GM21576 (cell line): ENCODE measurements around the gene RBKS.
"Not testable (repeated sequence)": the region's sequence is repeated elsewhere in the genome, so short reads cannot be mapped to it uniquely, and the experiment has no call there.

Experiments
- ATAC-seq: cut with Tn5 transposase; IDR thresholded peaks from one replicate; pipeline ENCODE4 v1.9.1; 2021; ENCODE audit warnings: mild to moderate bottlenecking, moderate library complexity; ENCODE audit not compliant: unreplicated experiment

RBKS gene

GRCh38 chr2:27771202-27771547 is 119.0 kb downstream of the RBKS start:
- ATAC-seq, result no peak

GRCh38 chr2:27766287-27766661 is 123.9 kb downstream of the RBKS start:
- ATAC-seq, result no peak

GRCh38 chr2:27765621-27766286 is 124.4 kb downstream of the RBKS start:
- ATAC-seq, result no peak

- not testable (repeated sequence) for ATAC-seq
Observed at GRCh38 chr2:27764526-27764925, 125.7 kb downstream of the RBKS start.

- ATAC-seq, result no peak
Observed at GRCh38 chr2:27763907-27764267, 126.3 kb downstream of the RBKS start.

GRCh38 chr2:27762951-27763906 is 127.0 kb downstream of the RBKS start:
- ATAC-seq, result no peak

GRCh38 chr2:27756544-27757498 is 133.4 kb downstream of the RBKS start:
- ATAC-seq, result no peak

- ATAC-seq, result no peak
Observed at GRCh38 chr2:27756091-27756490, 134.1 kb downstream of the RBKS start.

GRCh38 chr2:27754831-27755230 is 135.4 kb downstream of the RBKS start:
- no peak for ATAC-seq

- no peak for ATAC-seq
Observed at GRCh38 chr2:27754138-27754588, 136.0 kb downstream of the RBKS start.

GRCh38 chr2:27752551-27753237 is 137.5 kb downstream of the RBKS start:
- no peak for ATAC-seq

GRCh38 chr2:27751377-27751776 is 138.8 kb downstream of the RBKS start:
- ATAC-seq, result no peak

GRCh38 chr2:27748803-27749554 is 141.2 kb downstream of the RBKS start:
- ATAC-seq, result not testable (repeated sequence)

- ATAC-seq, result no peak
Observed at GRCh38 chr2:27747827-27748352, 142.3 kb downstream of the RBKS start.

GRCh38 chr2:27746325-27746724 is 143.9 kb downstream of the RBKS start:
- ATAC-seq, result no peak

GRCh38 chr2:27745494-27745893 is 144.7 kb downstream of the RBKS start:
- ATAC-seq, result not testable (repeated sequence)

GRCh38 chr2:27742571-27742970 is 147.6 kb downstream of the RBKS start:
- ATAC-seq, result no peak

- no peak for ATAC-seq
Observed at GRCh38 chr2:27741673-27742072, 148.5 kb downstream of the RBKS start.

- no peak for ATAC-seq
Observed at GRCh38 chr2:27739058-27739373, 151.2 kb downstream of the RBKS start.
